ENCODE results near the gene FAM110D. TPM values are rescaled to one million over a fixed set of nuclear protein-coding genes. Genes with fewer than 3 reads are reported as not detected.
A peak's percentile ranks its signal among the peaks of the same experiment; 100 is the strongest.

Gene FAM110D
- total and polyA plus RNA-seq, 10 of the 15 experiments (the other 5 are each of a cell fraction or from before 2014, with no cell fraction given): 0.06 TPM; not detected in 9

DNA sequence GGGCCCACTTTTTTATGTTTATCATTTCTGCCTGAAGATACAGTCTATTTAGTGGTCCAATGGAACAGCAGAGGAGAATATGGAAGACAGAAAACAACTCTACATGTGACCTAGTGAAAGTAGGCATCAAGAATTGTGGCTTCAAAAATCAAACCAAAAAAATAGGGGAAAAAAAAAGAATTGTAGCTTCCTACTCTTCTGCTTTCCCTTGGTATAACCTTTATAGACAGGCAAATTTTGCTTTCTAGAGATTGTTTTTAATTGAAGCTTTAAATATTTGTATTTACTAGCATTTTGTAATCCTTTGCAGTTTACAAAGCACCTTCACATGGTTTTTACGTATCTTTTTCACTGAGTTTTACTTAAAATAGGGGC, 32.9 kb upstream of the FAM110D start:
- SMC1A ChIA-PET (ENCODE audit: uncharacterized antibody, unreplicated experiment): interaction anchor here (0.7 to 2.3 kb wide), 10 partner anchors 11 to 253 kb away, joined by 3 to 21 read pairs (median 7); partner anchors contain the start of gene CEP85
- ATAC-seq: no peak
- Histone ChIP-seq H3K9me3 (replicated peaks; ENCODE audit: control insufficient read depth, insufficient read depth, low read length) (no peaks in the 10 kb centered on the region), H4K20me1 (ENCODE audit: control insufficient read depth, insufficient read depth) (no peaks in the 10 kb centered on the region), H3K4me2 (ENCODE audit: control insufficient read depth, insufficient read depth) (peak overlapping the region; percentile 15; the same call in 1 of the 2 replicates), H3K4me3 (no peak overlapping the region), H3K27me3 (replicated peaks in 1 of 2; ENCODE audit: control insufficient read depth in 2 of 2, insufficient read depth in 2 of 2, low read length in 1 of 2) (no peaks in the 10 kb centered on the region), H3K36me3 (ENCODE audit: control insufficient read depth in 2 of 2, insufficient read depth in 2 of 2, low read length in 1 of 2) (peaks cover 0 to 6% of the 10 kb centered on the region in 2 experiments; a peak in 1 of 4 replicates), H3K27ac (ENCODE audit: control insufficient read depth, insufficient read depth) (peak overlapping the region; percentile 27; the same call in 1 of the 2 replicates), H3K4me1 (ENCODE audit: control insufficient read depth, insufficient read depth, low read length) (peaks cover 4% of the 10 kb centered on the region), H3K79me2 (ENCODE audit: control insufficient read depth, insufficient read depth, low read length) (no peaks in the 10 kb centered on the region), H3K9ac (ENCODE audit: control insufficient read depth, insufficient read depth, low read length) (peak overlapping the region; percentile 26; the same call in 1 of the 2 replicates), H2AFZ (ENCODE audit: control insufficient read depth, low read depth, low read length) (no peak overlapping the region; the same call in none of the 2 replicates)
- in situ Hi-C loops (cut with MboI): no loop called here
- POLR2A ChIA-PET: interaction anchor here (1.3 to 2.0 kb wide), 2 partner anchors 13 to 15 kb away, joined by 5 to 13 read pairs; partner anchors contain the start of gene PDIK1L
- DNase-seq (ENCODE audit: low read depth, low spot score): no peak
- no TSS peak for BruUV-seq (replicated peaks)
- FAIRE-seq: no peak
- RAD21 ChIA-PET (ENCODE audit: unreplicated experiment): interaction anchor here (0.8 to 2.4 kb wide), 6 partner anchors 11 to 192 kb away, joined by 3 to 19 read pairs (median 4); partner anchors contain the start of genes CD52, PAFAH2 and PDIK1L
- CTCF ChIA-PET: interaction anchor here (0.5 to 8.3 kb wide), 11 partner anchors 13 to 291 kb away, joined by 3 to 92 read pairs (median 4); partner anchors contain the start of genes CEP85 and PAFAH2
- intact Hi-C loops (cut with micrococcal nuclease; ENCODE audit: unreplicated experiment): no loop called here
- 76% methylated on average over 1 of the region's 1 CpG for WGBS (ENCODE audit: insufficient coverage, insufficient replicate concordance, low lambda C conversion rate, missing lambda C conversion rate)
- TF ChIP-seq TCF3 (IDR thresholded peaks at IDR 0.05; ENCODE audit: borderline replicate concordance, insufficient read depth, low read depth, low read length) (no peak), YBX1 (IDR thresholded peaks at IDR 0.05) (no peak), GATAD2B (conservative IDR thresholded peaks at IDR 0.05; ENCODE audit: low read depth) (no peak), CHD4 (IDR thresholded peaks at IDR 0.05) (no peak), RCOR1 (conservative IDR thresholded peaks at IDR 0.05; ENCODE audit: low read depth, low read length) (no peak)
